ENCODE results near the gene COG6. TPM values are rescaled to one million over a fixed set of nuclear protein-coding genes. Genes with fewer than 3 reads are reported as not detected.

COG6 gene
- total and polyA plus RNA-seq, 2 of the 13 experiments (the other 11 are each of a cell fraction or from before 2014, with no cell fraction given) = 23.5 to 26.1 TPM

DNA sequence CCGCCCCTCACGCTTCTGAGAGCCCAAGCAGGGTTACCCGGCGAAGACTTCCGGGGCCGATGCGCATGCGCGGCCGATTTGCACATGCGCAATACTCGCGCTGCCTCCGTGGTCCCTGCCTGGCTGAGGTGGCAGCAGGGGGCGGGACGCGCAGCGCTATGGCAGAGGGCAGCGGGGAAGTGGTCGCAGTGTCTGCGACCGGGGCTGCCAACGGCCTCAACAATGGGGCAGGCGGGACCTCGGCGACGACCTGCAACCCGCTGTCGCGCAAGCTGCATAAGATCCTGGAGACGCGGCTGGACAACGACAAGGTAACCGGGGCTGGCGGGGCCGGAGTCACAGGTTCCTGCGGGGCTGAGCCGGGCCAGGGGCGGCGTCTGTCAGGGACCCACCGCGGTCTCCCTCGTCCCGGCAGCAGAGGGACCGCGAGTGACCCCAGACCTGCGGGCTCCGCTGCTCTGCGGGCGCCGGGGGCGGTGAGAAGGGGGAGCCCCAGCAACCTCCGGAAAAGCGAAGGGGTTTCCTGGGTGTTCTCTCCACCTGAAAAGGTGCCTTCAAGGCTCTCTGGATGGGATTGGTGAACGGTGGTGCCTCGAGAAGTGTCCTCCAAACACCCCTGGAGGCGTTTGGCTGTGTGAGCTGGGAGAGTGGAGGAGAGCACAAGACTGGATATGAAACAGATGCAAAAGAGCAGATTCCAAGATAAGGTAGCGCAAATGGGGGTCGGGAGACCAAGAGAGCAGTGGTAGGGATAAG is at the start of gene COG6 (continued):
- TF ChIP-seq, protein P1, sequence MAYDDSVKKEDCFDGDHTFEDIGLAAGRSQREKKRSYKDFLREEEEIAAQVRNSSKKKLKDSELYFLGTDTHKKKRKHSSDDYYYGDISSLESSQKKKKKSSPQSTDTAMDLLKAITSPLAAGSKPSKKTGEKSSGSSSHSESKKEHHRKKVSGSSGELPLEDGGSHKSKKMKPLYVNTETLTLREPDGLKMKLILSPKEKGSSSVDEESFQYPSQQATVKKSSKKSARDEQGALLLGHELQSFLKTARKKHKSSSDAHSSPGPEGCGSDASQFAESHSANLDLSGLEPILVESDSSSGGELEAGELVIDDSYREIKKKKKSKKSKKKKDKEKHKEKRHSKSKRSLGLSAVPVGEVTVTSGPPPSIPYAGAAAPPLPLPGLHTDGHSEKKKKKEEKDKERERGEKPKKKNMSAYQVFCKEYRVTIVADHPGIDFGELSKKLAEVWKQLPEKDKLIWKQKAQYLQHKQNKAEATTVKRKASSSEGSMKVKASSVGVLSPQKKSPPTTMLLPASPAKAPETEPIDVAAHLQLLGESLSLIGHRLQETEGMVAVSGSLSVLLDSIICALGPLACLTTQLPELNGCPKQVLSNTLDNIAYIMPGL (CRISPR knock-in tag; IDR thresholded peaks at IDR 0.05; ENCODE audit: borderline replicate concordance in 1 of 2, low read depth in 1 of 2) = peak; percentile 83 to 84; a peak in 3 of 4 replicates
- no peak for TF ChIP-seq ZNF34 (CRISPR knock-in tag; IDR thresholded peaks at IDR 0.05; ENCODE audit: borderline replicate concordance)
- TF ChIP-seq ZNF747 (CRISPR knock-in tag; IDR thresholded peaks at IDR 0.05; ENCODE audit: borderline replicate concordance) = peak; percentile 73
- no peak for TF ChIP-seq ZNF33A (CRISPR knock-in tag; IDR thresholded peaks at IDR 0.05; ENCODE audit: borderline replicate concordance)
- 0 out of 2 replicates have a peak, but pooled peaks have one; percentile 38 for TF ChIP-seq EHMT2 (IDR thresholded peaks at IDR 0.05; ENCODE audit: borderline replicate concordance, low read depth, low read length)
- TF ChIP-seq RBFOX2 (IDR thresholded peaks at IDR 0.05; ENCODE audit: low read depth, low read length) = peak; percentile 89
- 0 out of 2 replicates have a peak, but pooled peaks have one; percentile 42 for TF ChIP-seq ZBTB42 (CRISPR knock-in tag; IDR thresholded peaks at IDR 0.05)
- peak; percentile 80; the same call in 1 of the 2 replicates for TF ChIP-seq SP5 (CRISPR knock-in tag; IDR thresholded peaks at IDR 0.05; ENCODE audit: borderline replicate concordance, low read depth)
- TF ChIP-seq, protein P2, sequence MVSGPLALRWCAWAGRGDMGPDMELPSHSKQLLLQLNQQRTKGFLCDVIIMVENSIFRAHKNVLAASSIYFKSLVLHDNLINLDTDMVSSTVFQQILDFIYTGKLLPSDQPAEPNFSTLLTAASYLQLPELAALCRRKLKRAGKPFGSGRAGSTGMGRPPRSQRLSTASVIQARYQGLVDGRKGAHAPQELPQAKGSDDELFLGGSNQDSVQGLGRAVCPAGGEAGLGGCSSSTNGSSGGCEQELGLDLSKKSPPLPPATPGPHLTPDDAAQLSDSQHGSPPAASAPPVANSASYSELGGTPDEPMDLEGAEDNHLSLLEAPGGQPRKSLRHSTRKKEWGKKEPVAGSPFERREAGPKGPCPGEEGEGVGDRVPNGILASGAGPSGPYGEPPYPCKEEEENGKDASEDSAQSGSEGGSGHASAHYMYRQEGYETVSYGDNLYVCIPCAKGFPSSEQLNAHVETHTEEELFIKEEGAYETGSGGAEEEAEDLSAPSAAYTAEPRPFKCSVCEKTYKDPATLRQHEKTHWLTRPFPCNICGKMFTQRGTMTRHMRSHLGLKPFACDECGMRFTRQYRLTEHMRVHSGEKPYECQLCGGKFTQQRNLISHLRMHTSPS (CRISPR knock-in tag; IDR thresholded peaks at IDR 0.05; ENCODE audit: low read depth) = peak; percentile 68; the same call in 1 of the 2 replicates
- TF ChIP-seq ZNF598 (CRISPR knock-in tag; IDR thresholded peaks at IDR 0.05; ENCODE audit: borderline replicate concordance) = peak; percentile 51; the same call in 1 of the 2 replicates
- TF ChIP-seq, protein P3, sequence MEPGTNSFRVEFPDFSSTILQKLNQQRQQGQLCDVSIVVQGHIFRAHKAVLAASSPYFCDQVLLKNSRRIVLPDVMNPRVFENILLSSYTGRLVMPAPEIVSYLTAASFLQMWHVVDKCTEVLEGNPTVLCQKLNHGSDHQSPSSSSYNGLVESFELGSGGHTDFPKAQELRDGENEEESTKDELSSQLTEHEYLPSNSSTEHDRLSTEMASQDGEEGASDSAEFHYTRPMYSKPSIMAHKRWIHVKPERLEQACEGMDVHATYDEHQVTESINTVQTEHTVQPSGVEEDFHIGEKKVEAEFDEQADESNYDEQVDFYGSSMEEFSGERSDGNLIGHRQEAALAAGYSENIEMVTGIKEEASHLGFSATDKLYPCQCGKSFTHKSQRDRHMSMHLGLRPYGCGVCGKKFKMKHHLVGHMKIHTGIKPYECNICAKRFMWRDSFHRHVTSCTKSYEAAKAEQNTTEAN (CRISPR knock-in tag; conservative IDR thresholded peaks at IDR 0.05) = peak; percentile 74; the same call in 1 of the 2 replicates
- TF ChIP-seq, protein P4, sequence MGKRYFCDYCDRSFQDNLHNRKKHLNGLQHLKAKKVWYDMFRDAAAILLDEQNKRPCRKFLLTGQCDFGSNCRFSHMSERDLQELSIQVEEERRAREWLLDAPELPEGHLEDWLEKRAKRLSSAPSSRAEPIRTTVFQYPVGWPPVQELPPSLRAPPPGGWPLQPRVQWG (CRISPR knock-in tag; IDR thresholded peaks at IDR 0.05; ENCODE audit: borderline replicate concordance, low read depth) = no peak
- 0 out of 2 replicates have a peak, but pooled peaks have one; percentile 55 for TF ChIP-seq ZMYM3 (CRISPR knock-in tag; IDR thresholded peaks at IDR 0.05)
- TF ChIP-seq, protein P5, sequence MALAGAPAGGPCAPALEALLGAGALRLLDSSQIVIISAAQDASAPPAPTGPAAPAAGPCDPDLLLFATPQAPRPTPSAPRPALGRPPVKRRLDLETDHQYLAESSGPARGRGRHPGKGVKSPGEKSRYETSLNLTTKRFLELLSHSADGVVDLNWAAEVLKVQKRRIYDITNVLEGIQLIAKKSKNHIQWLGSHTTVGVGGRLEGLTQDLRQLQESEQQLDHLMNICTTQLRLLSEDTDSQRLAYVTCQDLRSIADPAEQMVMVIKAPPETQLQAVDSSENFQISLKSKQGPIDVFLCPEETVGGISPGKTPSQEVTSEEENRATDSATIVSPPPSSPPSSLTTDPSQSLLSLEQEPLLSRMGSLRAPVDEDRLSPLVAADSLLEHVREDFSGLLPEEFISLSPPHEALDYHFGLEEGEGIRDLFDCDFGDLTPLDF (CRISPR knock-in tag; IDR thresholded peaks at IDR 0.05) = 0 out of 2 replicates have a peak, but pooled peaks have one; percentile 28
- peak; percentile 76; the same call in 1 of the 2 replicates for TF ChIP-seq TARDBP (CRISPR knock-in tag; IDR thresholded peaks at IDR 0.05)
- TF ChIP-seq DMAP1 (CRISPR knock-in tag; IDR thresholded peaks at IDR 0.05) = peak; percentile 84; the same call in 1 of the 2 replicates
- TF ChIP-seq, protein P6, sequence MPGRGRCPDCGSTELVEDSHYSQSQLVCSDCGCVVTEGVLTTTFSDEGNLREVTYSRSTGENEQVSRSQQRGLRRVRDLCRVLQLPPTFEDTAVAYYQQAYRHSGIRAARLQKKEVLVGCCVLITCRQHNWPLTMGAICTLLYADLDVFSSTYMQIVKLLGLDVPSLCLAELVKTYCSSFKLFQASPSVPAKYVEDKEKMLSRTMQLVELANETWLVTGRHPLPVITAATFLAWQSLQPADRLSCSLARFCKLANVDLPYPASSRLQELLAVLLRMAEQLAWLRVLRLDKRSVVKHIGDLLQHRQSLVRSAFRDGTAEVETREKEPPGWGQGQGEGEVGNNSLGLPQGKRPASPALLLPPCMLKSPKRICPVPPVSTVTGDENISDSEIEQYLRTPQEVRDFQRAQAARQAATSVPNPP (CRISPR knock-in tag; IDR thresholded peaks at IDR 0.05) = no peak
- no peak for TF ChIP-seq SNAI1 (CRISPR knock-in tag; IDR thresholded peaks at IDR 0.05; ENCODE audit: borderline replicate concordance)
- TF ChIP-seq, protein P7, sequence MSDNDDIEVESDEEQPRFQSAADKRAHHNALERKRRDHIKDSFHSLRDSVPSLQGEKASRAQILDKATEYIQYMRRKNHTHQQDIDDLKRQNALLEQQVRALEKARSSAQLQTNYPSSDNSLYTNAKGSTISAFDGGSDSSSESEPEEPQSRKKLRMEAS (IDR thresholded peaks at IDR 0.05) = peak; percentile 74

Measured in HepG2 (cell line).